Stomach smooth muscle (tissue), 2 donors: Measurements from ENCODE around the gene CBFA2T3.

Experiments used
- H3K27ac ChIP-seq: one replicate; pipeline ENCODE4 v1.7.0; 2013; ENCODE audit warnings: mild to moderate bottlenecking, low read length, inconsistent platforms
- H3K27me3 ChIP-seq, 2 donors: one replicate each; pipeline ENCODE4 v1.7.0; 2013; ENCODE audit warnings: low read length in 2 of 2; ENCODE audit not compliant: insufficient read depth in 2 of 2, control insufficient read depth in 1 of 2
- H3K36me3 ChIP-seq, 2 donors: one replicate each; pipeline ENCODE4 v1.7.0; 2013; ENCODE audit warnings: low read length in 2 of 2; ENCODE audit not compliant: control insufficient read depth in 2 of 2, insufficient read depth in 2 of 2
- H3K4me1 ChIP-seq: one replicate; pipeline ENCODE4 v1.7.0; 2013; ENCODE audit warnings: low read length; ENCODE audit not compliant: control insufficient read depth, insufficient read depth
- H3K4me3 ChIP-seq, 2 donors: one replicate each; pipeline ENCODE4 v1.7.0; 2013; ENCODE audit warnings: low read length in 2 of 2
- H3K9ac ChIP-seq, 2 donors: one replicate each; pipeline ENCODE4 v1.7.0; 2013; ENCODE audit warnings: low read length in 2 of 2, mild to moderate bottlenecking in 1 of 2
- H3K9me3 ChIP-seq, 2 donors: one replicate each; pipeline ENCODE4 v1.7.0; 2013; ENCODE audit warnings: low read length in 2 of 2; ENCODE audit not compliant: control insufficient read depth in 2 of 2
- donor health status: healthy.
- donor health status: Pancreatic carcinoma.

Gene CBFA2T3

DNA sequence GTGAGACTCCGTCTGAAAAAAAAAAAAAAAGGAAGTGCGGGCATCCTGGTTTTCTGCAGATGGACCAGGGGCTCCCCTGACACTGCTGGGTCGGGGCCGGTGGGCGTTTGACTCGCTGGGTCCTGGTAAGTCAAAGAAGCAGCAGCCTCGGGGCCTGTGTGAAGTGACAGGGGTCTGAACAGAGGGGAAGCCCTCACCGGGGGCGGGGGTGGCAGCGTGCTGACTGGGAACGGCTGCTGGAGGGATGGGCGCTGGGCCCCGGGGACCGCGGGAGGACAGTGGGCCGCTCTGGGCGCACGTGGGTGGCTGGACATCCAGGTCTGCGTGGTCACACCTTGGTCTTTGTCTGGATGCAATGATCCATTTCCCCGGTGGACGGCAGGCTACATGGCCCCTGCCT lies 128.4 kb downstream of the CBFA2T3 start:
- Histone ChIP-seq H3K27me3 (no peaks in the 10 kb centered on the region), H3K4me1 (no peaks in the 10 kb centered on the region), H3K9ac (no peak overlapping the region), H3K9me3 (no peaks in the 10 kb centered on the region), H3K36me3 (peaks cover 0 to 7% of the 10 kb centered on the region in 2 donors), H3K27ac (no peak overlapping the region), H3K4me3 (no peak overlapping the region)

DNA sequence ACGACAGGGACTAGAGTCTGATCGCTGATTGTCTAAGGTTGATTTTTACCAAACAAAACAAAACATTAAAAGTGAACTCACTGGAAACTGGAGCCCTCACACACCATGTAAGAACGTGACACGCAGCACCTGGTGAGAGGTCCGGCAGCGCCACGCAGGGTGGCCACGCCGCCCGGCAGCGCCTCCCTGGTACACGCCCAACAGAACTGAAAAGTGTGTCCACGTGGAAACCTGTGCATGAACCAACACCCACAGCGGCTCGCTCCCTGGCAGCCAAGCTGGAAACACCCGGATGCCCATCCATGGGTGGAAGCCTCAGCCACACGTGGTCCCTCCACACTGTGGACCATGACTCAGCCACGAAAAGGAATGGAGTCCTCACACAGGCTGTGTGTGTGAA lies 129.4 kb downstream of the CBFA2T3 start:
- H3K36me3 ChIP-seq = peaks cover 0 to 7% of the 10 kb centered on the region in 2 donors
- no peaks in the 10 kb centered on the region for H3K9me3 ChIP-seq
- no peaks in the 10 kb centered on the region for H3K27me3 ChIP-seq
- H3K9ac ChIP-seq = no peak overlapping the region
- no peak overlapping the region for H3K4me3 ChIP-seq
- no peaks in the 10 kb centered on the region for H3K4me1 ChIP-seq
- no peak overlapping the region for H3K27ac ChIP-seq

DNA sequence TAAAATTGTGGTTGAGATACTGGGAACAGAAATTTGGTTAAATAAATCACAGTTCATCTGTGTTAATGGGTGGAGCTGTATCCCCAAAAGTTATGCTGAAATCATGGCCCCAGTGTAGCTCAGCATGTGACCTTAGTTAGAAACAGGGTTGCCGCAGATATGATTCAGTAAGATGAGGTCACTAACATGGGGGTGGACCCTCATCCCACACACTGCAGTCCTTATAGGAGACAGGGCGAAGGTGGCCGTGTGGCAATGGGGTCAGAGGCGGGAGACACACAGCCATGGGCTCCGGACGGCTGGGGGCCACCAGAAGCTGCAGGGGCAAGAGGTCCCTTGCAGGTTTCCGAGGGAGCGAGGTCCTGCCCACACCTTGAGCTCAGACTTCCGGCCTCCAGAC lies 130.9 kb downstream of the CBFA2T3 start:
- Histone ChIP-seq H3K27ac (no peak overlapping the region), H3K36me3 (peaks cover 6 to 7% of the 10 kb centered on the region in 2 donors), H3K27me3 (no peaks in the 10 kb centered on the region), H3K4me1 (no peaks in the 10 kb centered on the region), H3K9me3 (no peaks in the 10 kb centered on the region), H3K4me3 (no peak overlapping the region), H3K9ac (no peak overlapping the region)

DNA sequence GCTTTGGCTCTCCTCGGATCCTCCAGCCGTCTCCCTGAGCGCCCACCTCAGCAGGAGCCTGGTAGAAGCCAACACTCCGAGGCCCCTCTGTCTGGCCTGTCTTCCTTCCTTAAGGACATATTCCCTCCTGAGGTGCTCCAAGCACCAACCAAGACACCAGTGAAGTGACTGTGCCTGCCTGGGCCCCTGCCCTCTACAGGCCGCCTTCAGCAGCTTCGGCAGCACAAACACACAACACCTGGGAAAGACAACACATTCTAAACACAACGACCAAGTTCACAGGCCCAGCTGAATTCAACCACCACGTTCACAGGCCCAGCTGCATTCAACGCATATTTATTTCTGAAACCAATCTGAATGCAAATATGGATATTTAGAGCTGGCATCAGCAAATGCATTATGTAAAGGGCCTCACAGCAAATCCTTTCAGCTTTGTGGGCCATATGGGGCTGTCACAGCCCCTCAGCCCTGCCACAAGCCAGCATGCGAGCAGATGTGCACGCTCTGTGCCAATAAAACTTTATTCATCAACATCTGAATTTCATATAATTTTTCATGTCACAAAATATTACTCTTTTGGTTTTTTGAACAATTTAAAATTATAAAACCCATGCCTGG lies 132.5 kb downstream of the CBFA2T3 start:
- H3K36me3 ChIP-seq = peaks cover 9 to 15% of the 10 kb centered on the region in 2 donors
- no peak overlapping the region for H3K9ac ChIP-seq
- H3K9me3 ChIP-seq = no peaks in the 10 kb centered on the region
- no peaks in the 10 kb centered on the region for H3K27me3 ChIP-seq
- H3K4me3 ChIP-seq = no peak overlapping the region
- H3K27ac ChIP-seq = no peak overlapping the region
- no peaks in the 10 kb centered on the region for H3K4me1 ChIP-seq

DNA sequence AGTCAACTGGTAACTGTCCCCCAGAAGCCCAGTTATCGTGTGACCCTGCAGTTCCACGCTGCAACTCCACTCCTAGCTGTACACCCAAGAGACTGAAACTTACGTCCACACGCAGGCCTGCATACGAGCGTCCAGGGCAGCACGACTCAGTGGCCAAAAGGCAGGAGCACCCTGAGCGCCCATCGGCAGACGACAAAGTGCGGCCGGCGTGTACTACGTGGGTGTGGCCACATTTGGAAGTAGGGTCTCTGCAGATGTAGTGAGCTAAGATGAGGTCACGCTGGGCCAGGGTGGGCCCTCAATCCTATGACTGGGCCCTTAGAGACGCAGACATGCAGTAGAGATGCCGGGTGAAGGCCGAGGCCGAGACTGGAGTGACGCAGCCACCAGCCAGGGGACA lies 133.8 kb downstream of the CBFA2T3 start:
- Histone ChIP-seq H3K9ac (no peak overlapping the region), H3K4me1 (no peaks in the 10 kb centered on the region), H3K9me3 (no peaks in the 10 kb centered on the region), H3K36me3 (peaks cover 9 to 20% of the 10 kb centered on the region in 2 donors), H3K4me3 (no peak overlapping the region), H3K27me3 (no peaks in the 10 kb centered on the region), H3K27ac (no peak overlapping the region)

DNA sequence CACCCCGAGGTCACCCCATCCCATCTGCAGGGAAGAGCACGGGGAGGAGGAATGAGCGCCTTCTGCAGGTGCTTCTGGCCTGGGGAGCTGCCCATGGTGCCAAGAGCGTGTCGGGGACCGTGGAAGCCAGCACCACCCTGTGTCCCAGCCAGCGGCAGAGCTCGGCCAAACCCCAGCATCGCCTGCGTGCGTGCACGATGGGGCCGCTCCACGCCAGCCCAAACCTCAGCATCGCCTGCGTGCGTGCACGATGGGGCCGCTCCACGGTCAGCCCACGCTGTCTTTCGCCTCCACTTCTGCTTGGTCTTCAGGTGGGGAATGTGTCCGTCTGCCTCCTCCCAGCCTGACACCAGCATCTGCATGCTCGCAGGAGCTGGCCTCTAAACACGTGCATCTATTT lies 134.2 kb downstream of the CBFA2T3 start:
- H3K27me3 ChIP-seq = no peaks in the 10 kb centered on the region
- H3K9ac ChIP-seq = no peak overlapping the region
- H3K4me1 ChIP-seq = no peaks in the 10 kb centered on the region
- H3K36me3 ChIP-seq = peaks cover 9 to 21% of the 10 kb centered on the region in 2 donors
- no peak overlapping the region for H3K4me3 ChIP-seq
- H3K9me3 ChIP-seq = no peaks in the 10 kb centered on the region
- H3K27ac ChIP-seq = no peak overlapping the region

DNA sequence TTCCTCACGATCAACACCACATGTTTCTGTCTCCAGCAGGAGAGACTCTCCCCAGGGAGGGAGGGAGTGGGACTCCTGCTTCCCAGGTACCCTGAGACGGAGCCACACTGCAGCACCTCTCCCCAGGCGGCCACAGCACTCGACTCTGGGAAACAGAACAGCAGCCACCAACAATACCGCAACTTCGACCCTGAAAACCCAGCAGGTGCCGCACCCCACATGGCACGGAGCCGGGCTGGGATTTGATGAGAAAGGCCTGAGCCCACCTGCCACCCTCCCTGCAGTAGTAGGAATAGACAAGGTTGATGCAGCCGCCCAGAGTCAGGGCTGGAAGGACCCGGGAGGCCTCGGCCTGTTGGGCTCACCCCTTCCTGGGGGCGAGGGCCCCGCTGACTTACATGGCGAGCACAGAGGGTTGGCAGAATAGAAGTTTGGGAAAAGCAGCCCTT lies 134.7 kb downstream of the CBFA2T3 start:
- Histone ChIP-seq H3K9me3 (no peaks in the 10 kb centered on the region), H3K27ac (no peak overlapping the region), H3K27me3 (no peaks in the 10 kb centered on the region), H3K9ac (no peak overlapping the region), H3K36me3 (peaks cover 9 to 21% of the 10 kb centered on the region in 2 donors), H3K4me3 (no peak overlapping the region), H3K4me1 (no peaks in the 10 kb centered on the region)

DNA sequence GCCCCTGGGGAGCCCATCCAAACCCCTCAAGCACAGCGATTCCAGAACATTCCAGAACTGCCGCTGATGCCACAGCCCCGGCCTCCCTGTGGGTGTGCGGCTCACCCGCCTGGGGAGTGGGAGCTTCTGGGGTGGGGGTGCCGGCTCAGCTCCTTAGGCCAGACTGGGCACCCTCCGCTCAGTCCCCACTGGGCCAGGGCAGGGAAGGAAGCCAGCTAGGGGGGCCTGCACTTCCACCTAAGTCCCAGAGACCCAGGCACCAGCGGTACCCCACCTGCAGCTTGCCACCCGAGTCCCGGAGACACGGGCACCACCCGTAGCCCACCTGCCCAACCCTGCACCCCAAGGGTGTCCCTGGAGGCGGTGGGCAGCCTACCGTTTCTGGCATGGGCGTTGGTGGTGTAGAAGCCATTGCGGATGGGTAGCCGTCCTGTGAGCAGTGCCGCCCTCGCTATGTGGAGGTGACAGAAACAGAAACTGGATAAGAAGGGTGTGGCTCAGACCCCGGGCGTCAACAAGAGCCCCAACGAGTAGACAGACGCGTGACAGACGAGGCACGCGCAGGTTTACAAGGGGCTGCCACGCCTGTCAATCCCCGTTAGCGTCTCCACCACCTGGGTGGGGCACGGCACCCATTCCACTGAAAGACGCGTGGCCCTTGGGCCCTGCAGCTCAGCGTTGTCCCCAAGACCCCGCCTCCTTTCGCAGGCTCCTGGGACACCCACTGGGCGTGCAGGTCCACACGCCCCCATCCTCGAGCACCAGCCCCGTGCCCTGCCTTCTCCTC lies 135.3 kb downstream of the CBFA2T3 start:
- no peak overlapping the region for H3K27ac ChIP-seq
- H3K9ac ChIP-seq = no peak overlapping the region
- H3K4me3 ChIP-seq = no peak overlapping the region
- no peaks in the 10 kb centered on the region for H3K9me3 ChIP-seq
- H3K27me3 ChIP-seq = no peaks in the 10 kb centered on the region
- peaks cover 9 to 21% of the 10 kb centered on the region in 2 donors for H3K36me3 ChIP-seq
- no peaks in the 10 kb centered on the region for H3K4me1 ChIP-seq

DNA sequence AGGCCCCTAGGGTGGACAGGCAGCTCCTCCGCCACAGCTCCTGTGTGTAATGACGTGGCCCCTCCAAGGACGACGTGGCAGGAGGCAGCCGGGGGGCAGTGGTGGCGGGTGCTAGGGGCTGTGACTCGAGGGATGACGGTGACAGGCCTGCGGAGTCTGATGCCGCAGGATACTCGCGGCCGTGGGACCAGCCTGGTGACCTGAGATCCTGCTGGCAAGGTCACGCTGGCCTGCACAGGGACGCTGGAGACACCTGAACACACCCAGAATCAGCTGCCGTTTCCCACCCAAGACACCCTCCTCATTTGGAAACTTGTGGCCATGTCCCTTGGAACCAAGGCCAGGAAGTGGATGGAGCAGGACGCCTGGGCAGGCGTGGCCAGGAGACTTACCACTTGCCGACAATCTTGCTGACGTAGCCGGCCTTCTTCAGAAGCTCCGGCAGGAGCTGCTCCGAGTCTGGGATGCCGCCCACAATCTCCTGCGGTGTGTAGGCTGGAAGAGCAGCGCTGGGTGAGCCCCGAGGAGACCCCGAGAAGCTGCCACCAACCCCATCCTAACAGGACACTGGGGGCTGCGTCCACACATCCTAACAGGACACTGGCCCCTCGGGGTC lies 136.3 kb downstream of the CBFA2T3 start:
- Histone ChIP-seq H3K4me3 (no peak overlapping the region), H3K9ac (no peak overlapping the region), H3K27me3 (no peaks in the 10 kb centered on the region), H3K27ac (no peak overlapping the region), H3K9me3 (no peaks in the 10 kb centered on the region), H3K4me1 (no peaks in the 10 kb centered on the region), H3K36me3 (peaks cover 8 to 21% of the 10 kb centered on the region in 2 donors)

DNA sequence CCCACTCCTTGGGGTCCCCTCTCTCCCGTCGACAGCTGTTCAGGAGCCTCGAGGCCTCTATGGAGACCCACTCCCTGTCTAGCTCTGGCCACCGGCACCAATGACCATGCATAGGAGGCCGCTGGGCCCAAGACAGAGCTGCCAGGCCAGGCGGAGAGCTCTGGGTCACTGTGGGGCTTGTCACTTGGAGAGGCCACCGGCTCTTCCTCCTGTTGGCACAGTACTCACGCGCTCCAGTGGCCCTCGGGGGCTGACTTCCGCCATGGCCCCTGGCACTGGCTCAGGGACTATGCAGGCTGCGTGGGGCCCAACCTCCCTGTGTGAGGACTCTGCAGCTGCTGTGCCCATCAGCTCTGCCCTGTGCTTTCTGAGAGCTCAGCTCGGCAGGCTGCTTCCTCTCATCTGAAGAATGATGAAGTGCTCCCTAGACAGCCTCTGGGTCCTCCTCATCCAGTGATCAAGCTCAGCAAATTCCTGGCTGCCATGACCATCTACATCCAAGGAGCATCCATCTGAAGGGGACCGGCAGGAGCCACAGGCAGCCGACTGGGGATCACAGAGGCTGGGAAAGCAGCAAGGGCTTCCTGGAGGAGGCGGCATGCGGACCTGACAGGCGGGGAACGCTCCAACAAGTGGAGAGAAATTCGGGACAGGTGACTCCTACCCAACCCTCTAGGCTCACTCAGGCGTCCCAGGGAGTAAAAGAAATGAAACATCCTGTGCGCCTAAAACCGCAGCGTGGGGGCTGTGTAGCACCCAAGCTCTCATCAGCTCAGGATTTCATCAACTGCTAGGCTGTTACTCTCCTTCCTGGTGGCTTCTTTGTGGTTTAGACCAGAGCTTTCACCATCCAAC lies 137.0 kb downstream of the CBFA2T3 start:
- H3K27ac ChIP-seq = no peak overlapping the region
- H3K4me1 ChIP-seq = no peaks in the 10 kb centered on the region
- peaks cover 13 to 21% of the 10 kb centered on the region in 2 donors for H3K36me3 ChIP-seq
- H3K9ac ChIP-seq = no peak overlapping the region
- H3K27me3 ChIP-seq = no peaks in the 10 kb centered on the region
- no peaks in the 10 kb centered on the region for H3K9me3 ChIP-seq
- no peak overlapping the region for H3K4me3 ChIP-seq
